MCF 10A (cell line): ENCODE results near the gene KRTAP5-5. TPM values are rescaled to one million over a fixed set of nuclear protein-coding genes. Genes with fewer than 3 reads are reported as not detected.
"Not testable (repeated sequence)": the region's sequence is repeated elsewhere in the genome, so short reads cannot be mapped to it uniquely, and the experiment has no call there.

Experiments
- BruUV-seq: library from RNA; stranded (reverse); fragments of 400-500 nt; replicated peaks from 2 replicates; lab custom pipeline; 2021; lab: Mats Ljungman, UMichigan
- CTCF ChIA-PET: fragments of 300-600 bp; sonication (Branson Sonifier 250); formaldehyde crosslinking; extraction: SDS; loops from one replicate; lab custom pipeline; 2021; ENCODE audit warnings: antibody characterized with exemption, inconsistent platforms; lab: Yijun Ruan, JAX
- POLR2A ChIA-PET: fragments of 300-600, 350-650 bp; sonication (Branson Sonifier 250); formaldehyde crosslinking; extraction: SDS; loops from one replicate; lab custom pipeline; 2020; ENCODE audit warnings: antibody characterized with exemption, inconsistent platforms; lab: Yijun Ruan, JAX
- DNase-seq: peaks from one replicate; pipeline ENCODE4 v3.0.0-alpha.2; 2018; ENCODE audit not compliant: unreplicated experiment
- H3K27ac Mint-ChIP-seq: one replicate; pipeline ENCODE4 v1.8.0; 2022; ENCODE audit warnings: mild to moderate bottlenecking, low read depth, mixed read lengths; ENCODE audit not compliant: unreplicated experiment
- H3K27me3 Mint-ChIP-seq: one replicate; pipeline ENCODE4 v1.8.0; 2022; ENCODE audit warnings: mixed read lengths; ENCODE audit not compliant: insufficient read depth, unreplicated experiment
- H3K36me3 Mint-ChIP-seq: one replicate; pipeline ENCODE4 v1.8.0; 2022; ENCODE audit warnings: mild to moderate bottlenecking, moderate library complexity, mixed read lengths; ENCODE audit not compliant: insufficient read depth, unreplicated experiment
- H3K4me1 Mint-ChIP-seq: one replicate; pipeline ENCODE4 v1.8.0; 2022; ENCODE audit warnings: mixed read lengths; ENCODE audit not compliant: insufficient read depth, unreplicated experiment
- H3K4me3 Mint-ChIP-seq: one replicate; pipeline ENCODE4 v1.8.0; 2022; ENCODE audit warnings: mild to moderate bottlenecking, moderate library complexity, mixed read lengths; ENCODE audit not compliant: unreplicated experiment
- H3K9me3 Mint-ChIP-seq: one replicate; pipeline ENCODE4 v1.8.0; 2022; ENCODE audit warnings: mixed read lengths; ENCODE audit not compliant: unreplicated experiment
- CTCF ChIP-seq: fragments of 200-600 bp; IDR thresholded peaks from one replicate; pipeline ENCODE4 v1.8.0; 2022; ENCODE audit warnings: antibody characterized with exemption, mild to moderate bottlenecking; ENCODE audit not compliant: unreplicated experiment
- intact Hi-C: fragments of 100-400 bp; cut with micrococcal nuclease; formaldehyde crosslinking; loops from 2 replicates; pipeline ENCODE4 v1.14.1; 2022
- total RNA-seq: library from RNA; stranded (reverse); gene quantifications from 2 replicates; pipeline ENCODE4 v1.2.3, GENCODE V29; 2022

KRTAP5-5 gene
- total RNA-seq, 1 experiment from 2014 or later: not detected

GRCh38 chr11:1600626-1601025, 28.9 kb upstream of the KRTAP5-5 start:
- Mint-ChIP-seq H3K4me3 (no peak overlapping the region), H3K36me3 (no peaks in the 10 kb centered on the region), H3K9me3 (no peaks in the 10 kb centered on the region), H3K27me3 (peaks cover 86% of the 10 kb centered on the region), H3K27ac (no peak overlapping the region), H3K4me1 (no peaks in the 10 kb centered on the region)
- intact Hi-C loops: no loop called here
- no peak for DNase-seq
- no TSS peak for BruUV-seq
- ChIA-PET POLR2A (interaction anchor here (0.5 kb wide), 1 partner anchor 55 kb away, joined by 3 read pairs; no protein-coding TSS in a partner anchor), CTCF (no interaction called here)
- TF ChIP-seq CTCF: no peak

GRCh38 chr11:1601663-1602062, 27.9 kb upstream of the KRTAP5-5 start:
- intact Hi-C loops, POLR2A ChIA-PET, H3K4me3 Mint-ChIP-seq, CTCF ChIA-PET, H3K36me3 Mint-ChIP-seq, BruUV-seq, H3K9me3 Mint-ChIP-seq, H3K27ac Mint-ChIP-seq, H3K4me1 Mint-ChIP-seq, DNase-seq: not testable (repeated sequence)
- peaks cover 84% of the 10 kb centered on the region for H3K27me3 Mint-ChIP-seq

- Mint-ChIP-seq H3K36me3 (no peaks in the 10 kb centered on the region), H3K9me3 (no peaks in the 10 kb centered on the region), H3K27ac (no peak overlapping the region), H3K4me1 (no peaks in the 10 kb centered on the region), H3K27me3 (peaks cover 75% of the 10 kb centered on the region), H3K4me3 (no peak overlapping the region)
- no peak for DNase-seq
- TF ChIP-seq CTCF: no peak
- intact Hi-C loops: no loop called here
- BruUV-seq: no TSS peak
- CTCF ChIA-PET: no interaction called here
- POLR2A ChIA-PET: no interaction called here
Observed at GRCh38 chr11:1603629-1604028, 25.9 kb upstream of the KRTAP5-5 start.

GRCh38 chr11:1604181-1604580, 25.4 kb upstream of the KRTAP5-5 start:
- ChIA-PET CTCF (no interaction called here), POLR2A (no interaction called here)
- no TSS peak for BruUV-seq
- no peak for TF ChIP-seq CTCF
- H3K27ac Mint-ChIP-seq: no peak overlapping the region
- no peak for DNase-seq
- intact Hi-C loops: no loop called here
- H3K4me1 Mint-ChIP-seq: no peaks in the 10 kb centered on the region
- no peaks in the 10 kb centered on the region for H3K9me3 Mint-ChIP-seq
- H3K36me3 Mint-ChIP-seq: no peaks in the 10 kb centered on the region
- peaks cover 70% of the 10 kb centered on the region for H3K27me3 Mint-ChIP-seq
- no peak overlapping the region for H3K4me3 Mint-ChIP-seq

- no peak for TF ChIP-seq CTCF
- no peak overlapping the region for H3K4me3 Mint-ChIP-seq
- no TSS peak for BruUV-seq
- no peaks in the 10 kb centered on the region for H3K4me1 Mint-ChIP-seq
- DNase-seq: no peak
- POLR2A ChIA-PET: no interaction called here
- H3K9me3 Mint-ChIP-seq: no peaks in the 10 kb centered on the region
- no peak overlapping the region for H3K27ac Mint-ChIP-seq
- intact Hi-C loops: no loop called here
- peaks cover 68% of the 10 kb centered on the region for H3K27me3 Mint-ChIP-seq
- H3K36me3 Mint-ChIP-seq: no peaks in the 10 kb centered on the region
- CTCF ChIA-PET: interaction anchor here (1.4 kb wide), 1 partner anchor 10 kb away, joined by 9 read pairs; no protein-coding TSS in a partner anchor
Observed at GRCh38 chr11:1604711-1605110, 24.9 kb upstream of the KRTAP5-5 start.

- BruUV-seq, intact Hi-C loops: not testable (repeated sequence)
- H3K27me3 Mint-ChIP-seq: peaks cover 67% of the 10 kb centered on the region
Observed at GRCh38 chr11:1605923-1606322, 23.7 kb upstream of the KRTAP5-5 start.

More at GRCh38 chr11:1605923-1606322, 23.7 kb upstream of the KRTAP5-5 start:
- H3K36me3 Mint-ChIP-seq, H3K4me1 Mint-ChIP-seq, H3K4me3 Mint-ChIP-seq, H3K9me3 Mint-ChIP-seq, H3K27ac Mint-ChIP-seq, DNase-seq, POLR2A ChIA-PET: not testable (repeated sequence)
- CTCF ChIA-PET: interaction anchor here (1.4 kb wide), 1 partner anchor 11 kb away, joined by 9 read pairs; no protein-coding TSS in a partner anchor
